OCI-LY1 (cell line): ENCODE data around the gene F7.
A peak's percentile ranks its signal among the peaks of the same experiment; 100 is the strongest.

Experiments
- H2AFZ ChIP-seq: fragments of 200-600 bp; sonication (generic), shearing (Covaris generic); 2 replicates; pipeline ENCODE4 v1.6.0; 2014; ENCODE audit warnings: antibody characterized with exemption, mild to moderate bottlenecking, low read length
- H3F3A ChIP-seq: fragments of 200-600 bp; sonication (generic), shearing (Covaris generic); 2 replicates; pipeline ENCODE4 v1.6.0; 2014; ENCODE audit warnings: mild to moderate bottlenecking, antibody characterized with exemption, low read length, moderate library complexity; ENCODE audit not compliant: insufficient read depth
- H3K27ac ChIP-seq: fragments of 200-600 bp; sonication (generic); 2 replicates; pipeline ENCODE4 v1.5.1; 2014; ENCODE audit warnings: low read length, mixed run types, mild to moderate bottlenecking, low read depth; ENCODE audit not compliant: poor library complexity, severe bottlenecking
- H3K27me3 ChIP-seq: fragments of 200-600 bp; sonication (generic); 2 replicates; pipeline ENCODE4 v1.6.0; 2014; ENCODE audit warnings: antibody characterized with exemption, mild to moderate bottlenecking, low read length, moderate library complexity; ENCODE audit not compliant: insufficient read depth
- H3K36me3 ChIP-seq: fragments of 200-600 bp; sonication (generic); 2 replicates; pipeline ENCODE4 v1.6.1; 2014; ENCODE audit warnings: mild to moderate bottlenecking, antibody characterized with exemption, low read length, moderate library complexity, mixed read lengths; ENCODE audit not compliant: insufficient read depth
- H3K4me1 ChIP-seq: fragments of 200-600 bp; sonication (generic); 2 replicates; pipeline ENCODE4 v1.5.1; 2014; ENCODE audit warnings: mild to moderate bottlenecking, low read length, moderate library complexity; ENCODE audit not compliant: insufficient read depth, severe bottlenecking
- H3K4me2 ChIP-seq: fragments of 200-600 bp; sonication (generic), shearing (Covaris generic); 2 replicates; pipeline ENCODE4 v1.6.1; 2014; ENCODE audit warnings: low read length
- H3K4me3 ChIP-seq: fragments of 200-600 bp; sonication (generic); 2 replicates; pipeline ENCODE4 v1.5.1; 2014; ENCODE audit warnings: low read length, low read depth, mild to moderate bottlenecking, mixed read lengths; ENCODE audit not compliant: poor library complexity, severe bottlenecking
- H3K79me2 ChIP-seq: fragments of 200-600 bp; shearing (Covaris generic); 2 replicates; pipeline ENCODE4 v1.6.1; 2016; ENCODE audit warnings: mixed run types, low read length, mixed read lengths; ENCODE audit not compliant: insufficient read depth
- H3K9ac ChIP-seq: fragments of 200-600 bp; sonication (generic), shearing (Covaris generic); 2 replicates; pipeline ENCODE4 v1.6.1; 2014; ENCODE audit warnings: mild to moderate bottlenecking, low read length, mixed read lengths
- H3K9me2 ChIP-seq: fragments of 200-600 bp; sonication (generic), shearing (Covaris generic); 2 replicates; pipeline ENCODE4 v1.6.1; 2014; ENCODE audit warnings: low read depth, mild to moderate bottlenecking, low read length, mixed read lengths
- H3K9me3 ChIP-seq: fragments of 200-600 bp; shearing (Covaris generic); 2 replicates; pipeline ENCODE4 v1.6.1; 2014; ENCODE audit warnings: low read length, mixed read lengths
- H4K20me1 ChIP-seq: fragments of 200-600 bp; sonication (generic), shearing (Covaris generic); 2 replicates; pipeline ENCODE4 v1.6.0; 2016; ENCODE audit warnings: mild to moderate bottlenecking, low read length; ENCODE audit not compliant: insufficient read depth
- CTCF ChIP-seq: fragments of 200-600 bp; sonication (generic), shearing (Covaris generic); IDR thresholded peaks from 2 replicates; pipeline ENCODE4 v1.5.1; 2017; ENCODE audit warnings: mild to moderate bottlenecking, antibody characterized with exemption, low read length, moderate library complexity, mixed read lengths
- EZH2 ChIP-seq: fragments of 200-600 bp; sonication (generic), shearing (Covaris generic); IDR thresholded peaks from 2 replicates; pipeline ENCODE4 v1.8.0; 2017; ENCODE audit warnings: borderline replicate concordance, mixed run types, mild to moderate bottlenecking, antibody characterized with exemption, low read length, moderate library complexity, mixed read lengths

Gene F7

GRCh38 chr13:113123226-113124201, 17.9 kb downstream of the F7 start:
- no peaks in the 10 kb centered on the region for H4K20me1 ChIP-seq
- no peak overlapping the region for H3K4me2 ChIP-seq
- H3K36me3 ChIP-seq = no peaks in the 10 kb centered on the region
- no peak overlapping the region for H2AFZ ChIP-seq
- H3K4me1 ChIP-seq = no peaks in the 10 kb centered on the region
- TF ChIP-seq EZH2 (no peak), CTCF (peak; percentile 60)
- no peaks in the 10 kb centered on the region for H3K79me2 ChIP-seq
- no peaks in the 10 kb centered on the region for H3K9me3 ChIP-seq
- no peak overlapping the region for H3K27ac ChIP-seq
- no peaks in the 10 kb centered on the region for H3F3A ChIP-seq
- peaks cover 7% of the 10 kb centered on the region; the same call in 1 of the 2 replicates for H3K27me3 ChIP-seq
- no peak overlapping the region for H3K9ac ChIP-seq
- no peak overlapping the region for H3K4me3 ChIP-seq
- no peaks in the 10 kb centered on the region for H3K9me2 ChIP-seq

GRCh38 chr13:113124211-113124970, 18.8 kb downstream of the F7 start:
- H3K27me3 ChIP-seq = peaks cover 7% of the 10 kb centered on the region; the same call in 1 of the 2 replicates
- H3K36me3 ChIP-seq = no peaks in the 10 kb centered on the region
- no peak overlapping the region for H3K4me3 ChIP-seq
- no peak overlapping the region for H3K27ac ChIP-seq
- no peaks in the 10 kb centered on the region for H3K4me1 ChIP-seq
- H2AFZ ChIP-seq = no peak overlapping the region
- no peaks in the 10 kb centered on the region for H3K79me2 ChIP-seq
- no peaks in the 10 kb centered on the region for H3K9me2 ChIP-seq
- H3K4me2 ChIP-seq = no peak overlapping the region
- H3F3A ChIP-seq = no peaks in the 10 kb centered on the region
- no peak overlapping the region for H3K9ac ChIP-seq
- no peak for TF ChIP-seq CTCF
- no peak for TF ChIP-seq EZH2
- no peaks in the 10 kb centered on the region for H3K9me3 ChIP-seq
- no peaks in the 10 kb centered on the region for H4K20me1 ChIP-seq

GRCh38 chr13:113125506-113126264, 20.1 kb downstream of the F7 start:
- Histone ChIP-seq H3K27me3 (no peaks in the 10 kb centered on the region; the same call in 1 of the 2 replicates), H3K9me2 (no peaks in the 10 kb centered on the region), H3K4me2 (no peak overlapping the region), H4K20me1 (no peaks in the 10 kb centered on the region), H3K4me3 (no peak overlapping the region), H3K9me3 (no peaks in the 10 kb centered on the region), H2AFZ (no peak overlapping the region), H3K79me2 (no peaks in the 10 kb centered on the region), H3K9ac (no peak overlapping the region), H3K4me1 (no peaks in the 10 kb centered on the region), H3K27ac (no peak overlapping the region), H3F3A (no peaks in the 10 kb centered on the region), H3K36me3 (no peaks in the 10 kb centered on the region)
- no peak for TF ChIP-seq EZH2
- TF ChIP-seq CTCF = no peak
